B cell (primary cell): ENCODE measurements around the gene RASA3.

Experiments used
- EZH2 ChIP-seq: IDR thresholded peaks from 2 replicates; pipeline ENCODE4 v1.6.1; 2012; ENCODE audit warnings: borderline replicate concordance, low read depth, mild to moderate bottlenecking, moderate library complexity, low read length; ENCODE audit not compliant: insufficient read depth, poor library complexity, severe bottlenecking
- TF ChIP-seq, protein P1 (sequence below): fragments of 200-600 bp; IDR thresholded peaks from one replicate; pipeline ENCODE4 v1.8.0; 2022; ENCODE audit warnings: antibody characterized with exemption, mild to moderate bottlenecking

DNA sequence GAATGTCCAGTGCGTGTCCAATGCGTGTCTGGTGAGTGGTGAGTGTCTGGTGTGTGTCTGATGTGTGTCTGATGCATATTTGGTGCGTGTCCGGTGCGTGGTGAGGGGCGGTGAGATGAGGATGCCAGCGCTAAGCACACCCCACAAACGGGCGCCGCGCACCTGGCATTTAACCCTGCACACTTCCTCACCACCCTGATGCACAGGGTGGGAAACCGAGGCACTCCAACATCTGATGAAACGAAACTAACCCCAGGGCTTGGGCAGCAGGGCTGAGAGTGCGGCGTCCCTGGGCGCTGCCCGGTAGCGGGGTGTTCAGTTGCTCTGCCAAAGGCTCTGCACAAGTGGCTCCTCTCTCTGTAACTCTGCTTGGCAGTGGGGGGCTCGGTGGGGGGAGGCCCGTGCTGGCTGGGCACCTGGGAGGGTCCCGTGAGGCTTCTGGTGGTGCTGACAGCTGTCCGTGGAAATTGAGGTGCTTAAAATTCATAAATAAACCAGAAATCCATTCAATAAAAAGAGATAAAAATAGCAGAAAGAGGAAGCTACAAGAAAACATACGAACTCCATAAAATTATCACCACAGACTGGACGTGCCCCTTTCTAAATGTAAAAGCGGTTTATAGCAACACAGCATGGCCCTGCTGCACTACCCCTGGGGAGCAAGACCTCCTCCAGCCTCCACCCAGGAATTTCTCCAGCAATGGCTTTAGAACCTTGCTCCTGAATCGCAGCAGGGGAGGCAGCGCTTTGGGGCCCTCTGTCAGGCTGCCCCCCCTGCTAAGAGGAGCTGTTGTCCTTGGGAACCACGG, 76.0 kb downstream of the RASA3 start:
- TF ChIP-seq, protein P1, sequence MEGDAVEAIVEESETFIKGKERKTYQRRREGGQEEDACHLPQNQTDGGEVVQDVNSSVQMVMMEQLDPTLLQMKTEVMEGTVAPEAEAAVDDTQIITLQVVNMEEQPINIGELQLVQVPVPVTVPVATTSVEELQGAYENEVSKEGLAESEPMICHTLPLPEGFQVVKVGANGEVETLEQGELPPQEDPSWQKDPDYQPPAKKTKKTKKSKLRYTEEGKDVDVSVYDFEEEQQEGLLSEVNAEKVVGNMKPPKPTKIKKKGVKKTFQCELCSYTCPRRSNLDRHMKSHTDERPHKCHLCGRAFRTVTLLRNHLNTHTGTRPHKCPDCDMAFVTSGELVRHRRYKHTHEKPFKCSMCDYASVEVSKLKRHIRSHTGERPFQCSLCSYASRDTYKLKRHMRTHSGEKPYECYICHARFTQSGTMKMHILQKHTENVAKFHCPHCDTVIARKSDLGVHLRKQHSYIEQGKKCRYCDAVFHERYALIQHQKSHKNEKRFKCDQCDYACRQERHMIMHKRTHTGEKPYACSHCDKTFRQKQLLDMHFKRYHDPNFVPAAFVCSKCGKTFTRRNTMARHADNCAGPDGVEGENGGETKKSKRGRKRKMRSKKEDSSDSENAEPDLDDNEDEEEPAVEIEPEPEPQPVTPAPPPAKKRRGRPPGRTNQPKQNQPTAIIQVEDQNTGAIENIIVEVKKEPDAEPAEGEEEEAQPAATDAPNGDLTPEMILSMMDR = no peak
- TF ChIP-seq EZH2 = no peak
